CD4-positive, alpha-beta T cell (primary cell): Measurements from ENCODE around the gene ICAM2. TPM values are rescaled to one million over a fixed set of nuclear protein-coding genes. Genes with fewer than 3 reads are reported as not detected.
"Not testable (repeated sequence)": the region's sequence is repeated elsewhere in the genome, so short reads cannot be mapped to it uniquely, and the experiment has no call there.

ENCODE experiments used
- ATAC-seq: fragments of 200-7000 bp; cut with Tn5 transposase; one replicate; pipeline ENCODE4 v1.10.0; 2022; ENCODE audit warnings: mild to moderate bottlenecking; ENCODE audit not compliant: poor library complexity
- CTCF ChIA-PET: fragments of 350-600 bp; sonication (Branson Sonifier 250); formaldehyde crosslinking; loops from one replicate; lab custom pipeline; 2021; ENCODE audit warnings: antibody characterized with exemption, inconsistent platforms; lab: Charles Lee
- POLR2A ChIA-PET: fragments of 350-600 bp; sonication (Branson Sonifier 250); formaldehyde crosslinking; loops from one replicate; lab custom pipeline; 2021; ENCODE audit warnings: antibody characterized with exemption, inconsistent platforms; lab: Charles Lee
- DNase-seq, 14 experiments: peaks; one replicate each; pipeline ENCODE4 v3.0.0-alpha.2; 2013 to 2020; ENCODE audit warnings: mixed read lengths in 2 of 14
- H3K27ac ChIP-seq, 2 donors: one replicate each; pipeline versions ENCODE4 v1.5.1 to v1.7.0; 2013; ENCODE audit warnings: low read length in 2 of 2, low read depth in 1 of 2, mild to moderate bottlenecking in 1 of 2
- H3K27me3 ChIP-seq, 2 experiments: 1 replicate in 1 of 2; 2 replicates in 1 of 2; pipeline versions ENCODE4 v1.6.1 to v1.7.0; 2013; ENCODE audit warnings: low read length in 2 of 2, control low read depth in 1 of 2, mild to moderate bottlenecking in 1 of 2, moderate library complexity in 1 of 2; ENCODE audit not compliant: insufficient read depth in 2 of 2, control insufficient read depth in 1 of 2
- H3K36me3 ChIP-seq: one replicate; pipeline ENCODE4 v1.6.1; 2013; ENCODE audit warnings: low read length, control low read depth; ENCODE audit not compliant: insufficient read depth
- H3K4me1 ChIP-seq: one replicate; pipeline ENCODE4 v1.6.1; 2013; ENCODE audit warnings: low read length, control low read depth; ENCODE audit not compliant: insufficient read depth
- H3K4me3 ChIP-seq: one replicate; pipeline ENCODE4 v1.5.1; 2013; ENCODE audit warnings: mild to moderate bottlenecking, low read length, moderate library complexity
- H3K9me3 ChIP-seq, 2 experiments: 1 replicate in 1 of 2; 2 replicates in 1 of 2; pipeline versions ENCODE4 v1.6.1 to v1.7.0; 2013; ENCODE audit warnings: low read length in 2 of 2, mild to moderate bottlenecking in 2 of 2, control low read depth in 1 of 2, moderate library complexity in 1 of 2; ENCODE audit not compliant: control insufficient read depth in 1 of 2, insufficient read depth in 1 of 2
- H3K27ac Mint-ChIP-seq: one replicate; pipeline ENCODE4 v1.8.0; 2020; ENCODE audit warnings: mixed read lengths
- H3K27me3 Mint-ChIP-seq: one replicate; pipeline ENCODE4 v1.8.0; 2021; ENCODE audit warnings: mixed read lengths
- H3K36me3 Mint-ChIP-seq: one replicate; pipeline ENCODE4 v1.8.0; 2021; ENCODE audit warnings: low read depth, mixed read lengths
- H3K4me1 Mint-ChIP-seq: one replicate; pipeline ENCODE4 v1.8.0; 2021; ENCODE audit warnings: low read depth, mixed read lengths
- H3K4me3 Mint-ChIP-seq: one replicate; pipeline ENCODE4 v1.8.0; 2020; ENCODE audit warnings: mild to moderate bottlenecking, mixed read lengths
- H3K9me3 Mint-ChIP-seq: one replicate; pipeline ENCODE4 v1.8.0; 2020; ENCODE audit warnings: mixed read lengths
- intact Hi-C, 2 experiments: fragments of 100-400 bp; cut with DNase I in 1 of 2; cut with micrococcal nuclease in 1 of 2; formaldehyde crosslinking; loops; one replicate each; pipeline versions ENCODE4 v1.15.1 to v1.9.0; 2023 to 2025; cut with DNase I, micrococcal nuclease
- total RNA-seq, 174 experiments: library from RNA in 2 of 174; stranded (reverse) in 2 of 174; gene quantifications; one replicate each; pipeline ENCODE4 v1.2.3 and lab custom pipeline; 2021 to 2026
- TF ChIP-seq, protein P1 (sequence below): fragments of 200-600 bp; IDR thresholded peaks from one replicate; pipeline ENCODE4 v1.8.0; 2022; ENCODE audit warnings: antibody characterized with exemption, mild to moderate bottlenecking

Gene ICAM2
- total RNA-seq, 2 experiments from 2014 or later: 50.6 to 54.7 TPM

DNA sequence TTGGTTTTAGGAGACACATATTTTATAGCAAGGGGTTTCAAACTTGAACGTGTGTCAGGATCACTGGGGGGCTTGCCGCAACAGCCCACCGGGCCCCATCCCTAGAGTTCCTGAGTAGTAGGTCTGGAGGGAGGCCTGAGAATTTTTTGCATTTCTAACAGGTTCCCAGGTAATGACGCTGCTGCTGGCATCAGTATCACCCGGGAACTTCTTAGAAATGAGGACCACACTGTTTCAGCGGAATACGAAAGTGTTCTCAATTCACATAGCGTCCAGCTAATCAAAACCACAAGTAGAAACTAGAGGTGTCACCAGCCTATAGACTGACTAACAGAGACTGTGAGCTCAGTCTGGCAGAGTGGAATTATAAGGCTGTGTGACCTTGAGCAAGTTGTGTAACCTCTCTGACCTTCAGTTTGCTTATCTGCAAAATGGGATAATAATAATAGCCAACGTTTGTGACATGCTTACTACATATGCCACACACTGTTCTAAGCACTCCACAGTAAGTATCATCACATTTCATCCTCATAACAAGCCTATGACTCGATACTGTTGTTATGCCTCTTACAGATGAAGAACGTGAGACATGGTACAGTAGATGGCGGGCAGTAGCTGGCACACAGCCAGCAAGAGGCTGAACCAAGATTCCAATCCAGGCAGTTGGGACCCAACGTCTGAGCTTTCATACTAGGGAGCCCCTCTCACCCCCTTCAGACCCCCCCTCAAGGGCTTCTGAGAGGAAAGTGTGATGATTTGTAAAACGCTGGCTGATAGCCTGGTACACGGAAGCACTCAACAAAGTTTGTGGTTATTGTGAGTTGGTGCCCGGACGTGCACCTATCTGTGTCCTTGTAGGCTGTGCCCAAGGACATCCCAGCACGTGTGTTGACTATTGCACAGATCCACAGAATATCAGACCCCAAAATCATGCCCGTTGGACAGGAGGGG, 4.6 kb upstream of the ICAM2 start:
- H3K4me3 Mint-ChIP-seq: peak overlapping the region; percentile 68
- POLR2A ChIA-PET: interaction anchor here (0.6 to 6.3 kb wide), 23 partner anchors 8 to 480 kb away, joined by 3 to 74 read pairs (median 7); partner anchors contain the start of genes CCDC47, CD79B, DDX42 and DDX5

DNA sequence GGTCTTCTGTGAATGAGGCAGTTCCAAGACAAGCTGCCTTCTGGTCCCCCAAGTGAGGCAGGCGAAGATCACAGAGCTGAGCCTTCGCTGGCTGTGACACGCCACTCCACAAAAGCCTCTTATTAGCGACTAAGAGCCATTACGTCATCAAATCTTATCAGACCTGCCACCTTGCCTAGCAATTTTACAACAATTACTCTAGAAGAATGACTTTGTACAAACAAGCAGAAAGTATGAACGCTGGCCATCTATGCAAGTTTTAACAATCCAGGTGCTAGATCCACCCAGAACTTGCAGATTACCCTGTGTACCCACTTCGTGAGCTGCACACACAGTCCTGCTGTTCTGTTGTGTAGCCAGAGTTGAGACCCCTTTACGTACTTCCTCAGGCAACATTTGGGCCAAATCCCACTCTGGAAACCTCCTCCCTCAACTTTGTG, 3.8 kb upstream of the ICAM2 start:
- Histone ChIP-seq H3K27ac (peak overlapping the region; percentile 74 to 91), H3K9me3 (no peaks in the 10 kb centered on the region), H3K36me3 (no peaks in the 10 kb centered on the region), H3K4me3 (no peak overlapping the region), H3K4me1 (peaks cover 85% of the 10 kb centered on the region), H3K27me3 (no peaks in the 10 kb centered on the region)
- POLR2A ChIA-PET: interaction anchor here (1.0 to 6.3 kb wide), 8 partner anchors 7 to 125 kb away, joined by 3 to 74 read pairs (median 13); partner anchors contain the start of genes ERN1 and GH1
- peak overlapping the region; percentile 47 for H3K4me3 Mint-ChIP-seq
- peak overlapping the region; percentile 100 for H3K27ac Mint-ChIP-seq
- TF ChIP-seq, protein P1, sequence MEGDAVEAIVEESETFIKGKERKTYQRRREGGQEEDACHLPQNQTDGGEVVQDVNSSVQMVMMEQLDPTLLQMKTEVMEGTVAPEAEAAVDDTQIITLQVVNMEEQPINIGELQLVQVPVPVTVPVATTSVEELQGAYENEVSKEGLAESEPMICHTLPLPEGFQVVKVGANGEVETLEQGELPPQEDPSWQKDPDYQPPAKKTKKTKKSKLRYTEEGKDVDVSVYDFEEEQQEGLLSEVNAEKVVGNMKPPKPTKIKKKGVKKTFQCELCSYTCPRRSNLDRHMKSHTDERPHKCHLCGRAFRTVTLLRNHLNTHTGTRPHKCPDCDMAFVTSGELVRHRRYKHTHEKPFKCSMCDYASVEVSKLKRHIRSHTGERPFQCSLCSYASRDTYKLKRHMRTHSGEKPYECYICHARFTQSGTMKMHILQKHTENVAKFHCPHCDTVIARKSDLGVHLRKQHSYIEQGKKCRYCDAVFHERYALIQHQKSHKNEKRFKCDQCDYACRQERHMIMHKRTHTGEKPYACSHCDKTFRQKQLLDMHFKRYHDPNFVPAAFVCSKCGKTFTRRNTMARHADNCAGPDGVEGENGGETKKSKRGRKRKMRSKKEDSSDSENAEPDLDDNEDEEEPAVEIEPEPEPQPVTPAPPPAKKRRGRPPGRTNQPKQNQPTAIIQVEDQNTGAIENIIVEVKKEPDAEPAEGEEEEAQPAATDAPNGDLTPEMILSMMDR: no peak
- no peaks in the 10 kb centered on the region for H3K9me3 Mint-ChIP-seq
- DNase-seq (no peak), ATAC-seq (no peak)
- CTCF ChIA-PET: interaction anchor here (2.0 to 7.9 kb wide), 6 partner anchors 14 to 107 kb away, joined by 19 to 170 read pairs (median 26); partner anchors contain the start of genes ERN1 and PRR29
- no peaks in the 10 kb centered on the region for H3K27me3 Mint-ChIP-seq
- peaks cover 13% of the 10 kb centered on the region for H3K36me3 Mint-ChIP-seq
- H3K4me1 Mint-ChIP-seq: peaks cover 71% of the 10 kb centered on the region
- intact Hi-C loops: loop anchor here (2.0 to 10.0 kb wide), 5 partner anchors 25 to 481 kb away; partner anchors contain the start of genes CCDC47 (in 1 of the 2), CEP95 (in 1 of the 2), DDX42 (in 1 of the 2) and DDX5 (in 1 of the 2)

More for the DNA sequence above, 4.6 kb upstream of the ICAM2 start:
- Histone ChIP-seq H3K36me3 (no peaks in the 10 kb centered on the region), H3K9me3 (no peaks in the 10 kb centered on the region), H3K4me3 (peak overlapping the region; percentile 9), H3K27ac (peak overlapping the region; percentile 74 to 91), H3K27me3 (no peaks in the 10 kb centered on the region), H3K4me1 (peaks cover 81% of the 10 kb centered on the region)
- DNase-seq (peak in 13 of 14 experiments; percentile 22 to 84 (median 61)), ATAC-seq (peak; percentile 45)
- H3K27me3 Mint-ChIP-seq: no peaks in the 10 kb centered on the region
- intact Hi-C loops: loop anchor here (1.0 to 10.0 kb wide), 10 partner anchors 9 to 480 kb away; partner anchors contain the start of genes PRR29 (in 2 of the 2), CCDC47 (in 1 of the 2), CEP95 (in 1 of the 2) and DDX42 (in 1 of the 2)
- H3K36me3 Mint-ChIP-seq: peaks cover 7% of the 10 kb centered on the region
- no peaks in the 10 kb centered on the region for H3K9me3 Mint-ChIP-seq
- peaks cover 67% of the 10 kb centered on the region for H3K4me1 Mint-ChIP-seq
- peak overlapping the region; percentile 100 for H3K27ac Mint-ChIP-seq
- CTCF ChIA-PET: interaction anchor here (0.6 to 7.9 kb wide), 31 partner anchors 8 to 121 kb away, joined by 3 to 170 read pairs (median 6); partner anchors contain the start of genes CD79B, ERN1, GH1 and PRR29
- TF ChIP-seq, protein P1: no peak

DNA sequence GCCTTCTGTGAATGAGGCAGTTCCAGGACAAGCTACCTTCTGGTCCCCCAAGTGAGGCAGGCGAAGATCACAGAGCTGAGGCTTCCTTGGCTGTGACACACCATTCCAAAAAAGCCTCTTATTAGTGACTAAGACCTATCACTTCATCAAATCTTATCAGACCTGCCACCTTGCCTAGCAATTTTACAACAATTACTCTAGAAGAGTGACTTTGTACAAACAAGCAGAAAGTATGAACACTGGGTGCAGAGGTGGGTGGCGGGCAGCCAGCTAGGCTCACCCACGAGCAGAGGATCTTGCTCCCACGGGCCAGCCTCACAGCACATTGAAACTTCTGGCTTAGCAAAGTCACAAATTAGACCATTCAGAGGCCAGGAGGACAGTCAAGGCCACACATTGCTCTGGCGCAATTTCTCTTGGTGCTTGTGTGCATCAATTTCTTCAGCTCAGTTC, 2.2 kb upstream of the ICAM2 start:
- Histone ChIP-seq H3K4me1 (peaks cover 82% of the 10 kb centered on the region), H3K27me3 (no peaks in the 10 kb centered on the region), H3K36me3 (no peaks in the 10 kb centered on the region), H3K4me3 (no peak overlapping the region), H3K27ac (peak overlapping the region; percentile 98 to 99), H3K9me3 (no peaks in the 10 kb centered on the region)
- CTCF ChIA-PET: interaction anchor here (0.7 to 1.2 kb wide), 5 partner anchors 21 to 111 kb away, joined by 3 read pairs; no protein-coding TSS in a partner anchor
- TF ChIP-seq, protein P1: no peak
- POLR2A ChIA-PET: interaction anchor here (0.6 to 8.0 kb wide), 6 partner anchors 16 to 179 kb away, joined by 3 to 156 read pairs (median 45); partner anchors contain the start of genes ERN1 and PRR29
- ATAC-seq: no peak
- intact Hi-C loops: loop anchor here (5.0 to 10.0 kb wide), 3 partner anchors 75 to 482 kb away; partner anchors contain the start of genes CCDC47 (in 1 of the 2), CEP95 (in 1 of the 2), DDX42 (in 1 of the 2) and DDX5 (in 1 of the 2)
- Mint-ChIP-seq H3K36me3 (peaks cover 21% of the 10 kb centered on the region), H3K27ac (peak overlapping the region; percentile 100), H3K27me3 (no peaks in the 10 kb centered on the region), H3K9me3 (no peaks in the 10 kb centered on the region), H3K4me3 (peak overlapping the region; percentile 85), H3K4me1 (peaks cover 76% of the 10 kb centered on the region)
- peak in 2 of 14 experiments; percentile 33 to 60 for DNase-seq

DNA sequence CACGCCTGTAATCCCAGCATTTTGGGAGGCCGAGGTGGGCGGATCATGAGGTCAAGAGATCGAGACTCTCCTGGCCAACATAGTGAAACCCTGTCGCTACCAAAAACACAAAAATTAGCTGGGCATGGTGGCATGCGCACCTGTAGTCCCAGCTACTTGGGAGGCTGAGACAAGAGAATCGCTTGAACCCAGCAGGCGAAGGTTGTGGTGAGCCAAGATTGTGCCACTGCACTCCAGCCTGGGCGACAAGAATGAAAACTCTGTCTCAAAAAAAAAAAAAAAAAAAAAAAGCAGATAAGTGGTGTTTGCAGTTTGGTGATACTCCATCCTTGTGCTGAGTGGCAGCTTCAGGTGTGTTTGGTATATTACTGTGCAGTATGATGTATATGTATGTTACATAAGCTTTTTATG, 877 bp downstream of the ICAM2 start:
- H3K4me3 ChIP-seq: peak overlapping the region; percentile 97
- Mint-ChIP-seq H3K4me1 (peaks cover 81% of the 10 kb centered on the region), H3K36me3 (peaks cover 42% of the 10 kb centered on the region), H3K4me3 (peak overlapping the region; percentile 99), H3K27ac (peak overlapping the region; percentile 100)
- POLR2A ChIA-PET: interaction anchor here (0.7 to 8.0 kb wide), 30 partner anchors 10 to 486 kb away, joined by 3 to 156 read pairs (median 10); partner anchors contain the start of genes CD79B, CEP95, DDX5 and ERN1
- H3K9me3 Mint-ChIP-seq, H3K9me3 ChIP-seq, H3K27me3 Mint-ChIP-seq, intact Hi-C loops, H3K36me3 ChIP-seq, H3K27me3 ChIP-seq: not testable (repeated sequence)
- H3K27ac ChIP-seq: peak overlapping the region; percentile 98 to 99
- peak; percentile 27 for ATAC-seq
- peaks cover 68% of the 10 kb centered on the region for H3K4me1 ChIP-seq
- CTCF ChIA-PET: interaction anchor here (0.7 to 2.9 kb wide), 12 partner anchors 10 to 171 kb away, joined by 3 to 22 read pairs (median 5); partner anchors contain the start of genes CSHL1 and ERN1
- peak in 4 of 14 experiments; percentile 23 to 69 (median 52) for DNase-seq
